ENCODE results near the gene PLAAT3.
A peak's percentile ranks its signal among the peaks of the same experiment; 100 is the strongest.
"Not testable (repeated sequence)": the region's sequence is repeated elsewhere in the genome, so short reads cannot be mapped to it uniquely, and the experiment has no call there.

PLAAT3 gene

GRCh38 chr11:63614136-63614671, at the start of gene PLAAT3:
PLAAT3 (minus strand) TSS chr11:63614433; CDS start chr11:63614014, 419 bp downstream.
- DNase-seq = no peak

DNA sequence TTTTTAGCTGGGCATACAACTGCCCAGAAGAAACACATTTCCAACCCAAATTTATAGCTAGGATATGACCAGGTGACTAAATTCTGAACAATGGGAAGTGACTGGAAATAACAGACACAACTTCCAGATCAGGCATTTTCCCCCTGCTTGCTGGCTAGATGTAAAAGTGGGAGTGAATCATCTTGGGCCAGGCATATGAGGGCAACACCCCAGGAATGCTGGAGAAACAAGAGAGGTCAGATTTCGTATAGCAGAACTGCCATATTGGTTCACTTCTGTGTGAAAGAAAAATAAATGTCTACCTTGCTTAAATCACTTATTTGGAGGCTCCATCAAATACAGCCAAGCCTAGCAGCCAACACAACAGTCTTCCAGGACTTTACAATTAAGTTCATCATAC, 49.6 kb upstream of the PLAAT3 start:
- DNase-seq = no peak

DNA sequence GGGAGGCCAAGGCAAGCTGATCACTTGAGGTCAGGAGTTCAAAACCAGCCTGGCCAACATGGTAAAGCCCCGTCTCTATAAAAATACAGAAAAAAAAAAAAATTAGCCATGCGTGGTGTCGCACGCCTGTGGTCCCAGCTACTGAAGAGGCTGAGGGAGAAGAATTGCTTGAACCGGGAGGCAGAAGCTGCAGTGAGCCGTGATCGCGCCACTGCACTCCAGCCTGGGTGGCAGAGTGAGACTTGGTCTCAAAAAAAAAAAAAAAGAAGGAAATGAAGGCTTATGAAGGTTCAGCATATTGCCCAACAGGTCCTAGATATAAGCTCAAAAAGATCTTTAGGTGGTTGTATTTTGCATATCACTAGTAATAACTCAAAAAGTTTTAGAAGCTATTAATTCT, 46.7 kb upstream of the PLAAT3 start:
- no peak for DNase-seq

GRCh38 chr11:63652671-63653070, 38.4 kb upstream of the PLAAT3 start:
- DNase-seq = no peak

DNA sequence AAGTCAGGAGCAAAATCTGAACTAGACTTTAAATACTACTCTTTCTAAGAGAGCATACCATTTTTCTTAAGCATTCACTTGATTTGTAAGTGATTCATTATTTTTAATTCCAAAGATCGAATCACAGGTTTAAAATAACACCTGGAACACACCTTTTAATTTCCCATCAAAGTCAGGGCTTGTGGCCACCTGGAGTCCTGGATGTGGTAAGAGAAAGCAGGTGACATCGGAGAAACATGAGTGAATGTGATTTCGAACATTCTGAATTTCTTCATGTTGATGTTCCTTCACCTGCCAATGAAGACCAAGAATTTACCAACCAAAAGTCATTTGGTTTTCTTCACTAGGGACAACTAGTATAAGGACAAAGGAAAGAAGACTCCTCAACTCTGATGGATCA, 29.0 kb upstream of the PLAAT3 start:
- DNase-seq = no peak

DNA sequence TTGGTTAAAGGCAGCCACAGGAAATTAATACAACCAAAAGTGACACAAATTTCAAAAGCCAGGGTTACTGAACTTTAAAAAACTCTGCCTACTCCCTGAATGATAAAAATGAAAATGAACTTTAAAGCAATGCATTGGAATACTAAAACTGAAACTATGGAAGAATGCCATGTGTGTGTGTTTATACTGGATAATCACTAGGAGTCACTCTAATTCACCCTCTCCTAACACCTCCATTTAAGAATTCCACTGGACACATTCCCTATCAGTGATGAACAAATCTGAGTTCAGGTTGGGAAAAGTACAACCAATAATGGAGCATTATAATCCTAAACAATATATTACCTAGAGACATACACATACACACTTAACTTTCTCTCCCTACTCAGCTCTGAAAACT, 27.5 kb upstream of the PLAAT3 start:
- no peak for DNase-seq

DNA sequence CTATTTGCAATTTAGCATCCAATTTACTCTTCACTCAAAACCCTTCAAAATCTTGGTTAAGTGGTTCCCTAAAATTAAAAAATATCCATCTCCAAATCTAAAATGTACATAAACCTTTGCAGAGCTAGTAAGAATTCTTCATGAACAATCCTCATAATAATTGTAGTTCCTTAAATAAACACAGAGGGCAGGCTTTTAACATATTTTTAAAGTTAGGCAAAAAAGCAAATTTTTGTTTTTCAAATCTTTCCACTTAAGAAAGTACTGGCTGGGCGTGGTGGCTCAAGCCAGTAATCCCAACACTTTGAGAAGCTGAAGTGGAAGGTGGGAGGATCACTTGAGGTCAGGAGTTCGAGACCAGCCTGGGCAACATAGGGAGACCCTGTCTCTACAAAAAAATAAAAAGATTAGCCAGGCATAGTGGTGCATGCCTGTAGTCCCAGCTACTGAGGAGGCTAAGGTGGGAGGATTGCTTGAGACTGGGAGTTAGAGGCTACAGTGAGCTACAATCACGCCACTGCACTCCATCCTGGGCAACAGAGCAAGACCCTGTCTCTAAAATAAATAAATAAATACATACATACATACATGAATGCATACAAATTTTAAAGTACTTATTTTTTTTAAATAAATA, 25.1 kb upstream of the PLAAT3 start:
- DNase-seq = peak; percentile 19

- not testable (repeated sequence) for DNase-seq
These were observed 24.2 kb upstream of the PLAAT3 start for GRCh38 chr11:63638436-63638835.

DNA sequence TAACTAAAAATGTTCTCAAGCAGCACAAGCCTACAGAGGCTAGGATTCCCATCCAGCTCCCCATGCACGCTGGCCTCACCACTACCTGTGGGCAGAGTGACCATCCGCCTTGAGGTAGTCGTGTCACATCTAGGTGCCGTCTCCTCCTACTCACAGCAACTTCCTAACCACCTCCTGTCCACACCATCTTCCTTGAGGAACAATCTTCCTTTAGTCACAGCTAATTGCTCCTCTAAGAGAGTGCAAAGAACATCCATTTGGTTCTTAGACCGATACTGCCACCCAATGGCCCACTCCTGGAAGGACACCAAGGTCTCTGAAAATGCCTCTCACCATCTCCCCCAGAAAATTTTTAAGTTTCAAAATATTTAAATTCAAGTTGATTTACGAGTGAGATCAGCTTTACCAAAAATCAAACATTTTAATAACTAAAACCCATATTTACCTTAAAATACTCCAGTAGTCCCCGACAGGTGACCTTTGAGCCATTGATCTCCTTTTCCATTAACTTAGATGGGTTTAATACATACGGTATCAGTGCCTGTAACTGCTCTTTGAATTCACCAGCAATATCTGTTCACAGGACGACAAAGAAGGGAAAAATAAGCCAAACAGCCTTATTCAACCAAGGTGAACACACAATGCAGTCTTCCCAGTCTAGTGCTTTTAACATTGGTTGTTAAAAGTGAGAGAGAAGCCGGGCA, 21.7 kb upstream of the PLAAT3 start:
- peak; percentile 82 for DNase-seq

GRCh38 chr11:63629426-63629825, 15.2 kb upstream of the PLAAT3 start:
- no peak for DNase-seq

DNA sequence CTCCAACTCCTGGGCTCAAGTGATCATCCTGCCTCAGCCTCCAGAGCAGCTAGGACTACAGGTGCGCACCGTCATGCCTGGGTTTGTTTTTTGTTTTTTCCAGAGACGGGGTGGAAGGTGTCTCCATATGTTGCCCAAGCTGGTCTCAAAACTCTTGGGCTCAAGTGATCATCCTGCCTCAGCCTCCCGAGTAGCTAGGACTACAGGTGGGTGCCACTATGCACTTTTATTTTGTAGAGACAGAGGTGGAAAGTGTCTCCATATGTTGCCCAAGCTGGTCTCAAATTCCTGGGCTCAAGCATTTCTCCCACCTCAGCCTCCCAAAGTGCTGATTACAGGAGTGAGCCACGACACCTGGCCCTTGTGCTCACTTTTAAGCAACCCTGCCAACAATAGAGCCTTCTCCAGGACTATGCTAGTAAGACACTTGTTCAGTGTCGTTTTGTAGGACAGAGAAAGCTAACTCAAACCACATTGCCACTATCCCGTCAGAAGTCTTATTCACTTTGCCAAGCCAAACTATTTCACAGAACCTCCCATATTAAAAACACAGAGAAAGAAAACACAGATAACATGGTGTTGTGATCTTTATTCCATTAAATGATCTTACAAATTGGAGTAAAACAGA, 9.4 kb upstream of the PLAAT3 start:
- no peak for DNase-seq

GRCh38 chr11:63622323-63622722, 8.1 kb upstream of the PLAAT3 start:
- no peak for DNase-seq

- no peak for DNase-seq
These were observed 6.8 kb upstream of the PLAAT3 start for GRCh38 chr11:63621071-63621470.

DNA sequence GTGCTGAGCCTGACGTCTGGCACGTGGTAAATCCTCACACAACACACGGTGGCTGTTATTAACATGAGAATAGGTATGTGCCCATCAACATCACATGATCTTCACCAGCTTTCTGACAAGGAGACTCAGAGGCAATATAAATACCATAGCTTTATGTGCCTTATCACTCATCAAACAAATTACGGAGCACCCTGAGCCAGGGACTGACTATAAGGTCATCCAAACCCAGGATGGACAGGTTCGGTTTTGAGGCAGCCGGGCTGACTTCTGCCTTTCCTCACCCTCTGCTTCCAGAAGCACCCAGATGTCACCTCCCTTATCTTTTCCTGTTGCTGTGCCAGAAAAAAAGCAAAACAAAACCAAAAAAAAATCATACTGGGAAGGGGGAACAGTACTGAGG, 5.7 kb upstream of the PLAAT3 start:
- DNase-seq = no peak

DNA sequence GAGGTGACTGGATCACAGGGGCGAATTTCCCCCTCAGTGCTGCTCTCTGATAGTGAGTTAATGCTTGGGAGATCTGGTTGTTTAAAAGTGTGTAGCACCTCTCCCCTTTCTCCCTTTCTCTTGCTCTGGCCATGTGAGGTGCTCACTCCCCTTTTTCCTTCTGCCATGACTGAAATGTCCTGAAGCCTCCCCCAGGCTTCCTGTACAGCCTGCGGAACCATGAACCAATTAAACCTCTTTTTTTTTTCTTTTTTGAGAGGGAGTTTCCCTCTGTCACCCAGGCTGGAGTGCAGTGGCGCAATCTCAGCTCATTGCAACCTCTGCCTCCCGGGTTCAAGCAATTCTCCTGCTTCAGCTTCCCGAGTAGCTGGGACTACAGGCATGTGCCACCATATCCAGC, 3.5 kb upstream of the PLAAT3 start:
- not testable (repeated sequence) for DNase-seq

DNA sequence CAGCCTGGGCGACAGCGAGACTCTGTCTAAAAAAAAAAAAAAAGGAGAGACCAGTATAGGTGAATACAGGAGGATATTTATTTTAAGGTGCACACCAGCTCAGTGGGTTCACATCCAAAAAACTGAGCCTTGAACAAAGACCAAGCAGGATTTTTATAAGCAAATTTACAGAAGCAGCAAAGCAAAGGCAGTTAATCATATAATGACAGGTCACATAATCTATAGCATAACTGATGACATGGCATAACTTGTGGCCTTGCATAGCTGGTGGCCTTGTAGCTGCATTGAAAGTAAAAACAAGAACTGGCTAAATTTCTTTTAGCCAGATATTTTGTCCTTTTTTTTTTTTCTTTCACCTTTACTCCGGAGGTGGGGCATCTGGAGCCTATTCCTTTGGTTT, 2.7 kb upstream of the PLAAT3 start:
- no peak for DNase-seq

GRCh38 chr11:63613517-63614135, 607 bp downstream of the PLAAT3 start:
- no peak for DNase-seq

DNA sequence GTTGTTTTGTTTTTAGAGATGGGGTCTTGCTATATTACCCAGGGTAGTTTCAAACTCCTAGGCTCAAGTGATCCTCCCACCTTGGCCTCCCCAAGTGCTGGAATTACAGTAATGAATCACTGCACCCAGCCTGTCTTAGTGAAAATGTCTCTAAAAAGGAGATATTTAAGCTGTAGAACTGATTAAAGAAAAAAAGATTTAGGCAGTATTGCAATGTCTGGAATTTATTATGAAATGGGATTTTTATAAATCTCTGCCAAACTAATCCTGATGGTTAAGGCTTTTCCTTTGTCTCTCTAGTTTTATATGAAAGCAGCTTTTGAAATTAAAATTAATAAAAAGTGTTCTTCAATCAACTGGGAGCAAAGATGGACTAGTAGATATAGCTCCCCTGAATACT, 2.1 kb downstream of the PLAAT3 start:
- DNase-seq = no peak

DNA sequence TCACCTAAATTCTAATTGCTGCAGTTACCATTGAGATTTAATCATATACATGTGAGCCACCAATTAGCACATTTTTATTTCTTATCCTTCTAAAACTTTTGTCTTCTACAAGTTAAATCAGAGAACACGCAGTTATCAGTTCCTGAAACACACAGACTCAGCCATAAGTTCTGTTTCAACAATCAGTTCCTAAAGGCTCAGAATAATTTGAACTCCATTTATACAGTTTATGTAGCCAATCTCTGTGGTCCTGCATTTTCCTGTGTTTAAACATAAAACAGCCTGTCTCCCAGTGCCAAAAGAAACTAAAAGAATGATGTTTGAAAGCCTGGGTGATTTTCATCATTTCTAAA, 2.9 kb downstream of the PLAAT3 start:
- DNase-seq = no peak

- DNase-seq = no peak
These were observed 3.4 kb downstream of the PLAAT3 start for GRCh38 chr11:63610604-63611394.

- no peak for DNase-seq
These were observed 4.2 kb downstream of the PLAAT3 start for GRCh38 chr11:63609971-63610580.

GRCh38 chr11:63609536-63609935, 4.7 kb downstream of the PLAAT3 start:
- DNase-seq = no peak
